GM10266 (cell line): ENCODE results near the gene PRKCH.

Experiments used
- DNase-seq: peaks from one replicate; pipeline ENCODE4 v3.0.0; 2012; ENCODE audit errors: extremely low spot score
- CTCF ChIP-seq: IDR thresholded peaks from 2 replicates; pipeline ENCODE4 v1.5.1; 2012; ENCODE audit warnings: mild to moderate bottlenecking, low read depth; ENCODE audit not compliant: control insufficient read depth, insufficient read depth; ENCODE audit errors: missing control alignments

The PRKCH gene

GRCh38 chr14:61476105-61476753 is 154.8 kb downstream of the PRKCH start:
- DNase-seq: no peak
- no peak for TF ChIP-seq CTCF

GRCh38 chr14:61476754-61477410 is 155.5 kb downstream of the PRKCH start:
- peak; percentile 26 for DNase-seq
- TF ChIP-seq CTCF: no peak

DNA sequence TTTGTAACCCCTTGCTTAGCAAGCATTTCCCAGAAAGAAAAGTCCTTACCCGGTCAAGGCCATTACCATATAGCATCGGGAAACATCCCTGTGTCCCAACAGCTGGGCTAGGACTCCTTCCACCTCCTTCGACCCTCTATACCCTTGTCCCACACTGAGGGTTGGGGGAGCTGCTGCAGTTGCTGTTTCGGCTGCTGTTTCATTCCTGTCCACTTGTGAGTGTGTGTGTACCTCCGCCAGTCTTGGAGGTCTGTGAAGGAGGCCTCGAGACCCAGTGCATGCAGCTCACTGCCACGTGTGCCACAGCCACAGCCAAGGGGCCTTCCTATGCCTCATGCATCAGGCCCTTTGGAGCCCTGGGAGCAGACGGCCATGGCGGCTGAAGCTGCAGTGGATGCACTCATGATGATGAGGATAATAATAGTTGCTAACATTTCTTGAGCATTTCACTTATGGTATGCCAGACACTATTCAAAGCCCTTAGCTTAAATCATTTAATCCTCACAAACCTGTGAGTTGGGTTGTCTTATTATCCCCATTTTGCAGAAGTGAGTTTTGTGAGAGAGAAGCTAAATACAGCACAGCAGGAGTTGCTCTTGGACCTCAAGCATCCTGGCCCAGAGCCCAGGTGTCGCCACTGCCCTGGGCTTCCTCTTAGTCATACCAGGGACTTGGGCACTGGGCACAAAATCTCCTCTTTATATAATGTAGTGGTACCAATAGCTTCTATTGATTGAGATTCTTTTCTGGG is 156.5 kb downstream of the PRKCH start:
- DNase-seq: no peak
- TF ChIP-seq CTCF: no peak

DNA sequence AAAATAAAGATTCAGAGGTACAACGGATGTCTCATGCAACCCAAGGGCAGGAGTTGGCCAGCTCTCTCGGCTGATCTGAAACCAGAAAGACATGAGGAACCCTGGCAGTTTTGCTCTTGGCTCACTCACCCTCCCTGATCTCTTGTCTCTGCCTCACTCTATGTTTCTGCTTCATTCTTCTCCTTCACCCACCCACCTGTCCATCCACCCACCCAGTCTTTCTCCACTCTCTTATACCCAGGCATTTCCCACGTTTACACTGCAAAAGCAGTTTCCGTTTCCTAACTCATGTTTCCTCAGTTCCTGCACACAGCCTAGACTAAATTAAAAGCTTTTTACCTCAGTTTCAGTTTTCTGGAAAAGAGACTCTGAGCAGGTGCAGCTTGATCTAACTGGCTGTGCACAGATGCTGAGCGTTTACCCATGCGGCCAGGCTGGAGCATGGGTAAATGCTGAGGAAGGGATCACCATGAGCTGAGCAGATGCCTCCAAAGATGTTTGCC is 157.6 kb downstream of the PRKCH start:
- no peak for TF ChIP-seq CTCF
- no peak for DNase-seq

DNA sequence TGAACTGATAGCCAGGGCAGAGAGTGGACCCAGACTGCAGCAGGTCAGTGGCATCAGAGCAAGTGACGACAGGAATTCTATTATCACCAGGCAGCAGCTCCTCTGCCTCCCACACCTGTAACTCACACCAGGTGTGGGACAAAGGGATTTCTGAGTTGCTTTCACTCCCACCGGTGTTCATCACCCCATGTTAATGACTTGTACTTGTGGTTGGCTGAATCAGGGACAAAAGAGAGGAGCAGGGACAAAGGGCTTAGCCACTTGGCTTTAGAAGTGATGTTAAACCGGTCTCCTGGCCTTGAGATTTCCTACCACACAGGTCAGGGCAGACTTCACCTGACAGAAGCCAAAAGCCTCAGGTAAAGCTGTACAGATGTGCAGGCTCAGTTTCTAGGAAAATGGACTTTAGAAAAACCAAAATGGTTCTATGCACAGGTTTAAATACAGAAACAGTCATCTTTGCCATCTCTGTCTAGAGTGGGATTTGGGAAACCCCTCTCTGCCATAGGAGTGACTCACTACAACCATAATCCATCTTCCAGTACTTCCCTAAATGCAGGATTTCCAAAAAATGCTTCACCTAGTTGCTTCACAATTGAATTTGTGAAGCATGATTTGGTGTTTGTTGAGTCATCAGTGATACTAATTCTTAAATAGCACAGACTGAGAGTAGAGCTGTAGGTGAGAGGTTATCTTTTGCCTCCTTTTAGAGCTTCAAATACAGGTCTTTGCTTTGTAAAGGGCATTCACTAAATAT is 158.5 kb downstream of the PRKCH start:
- no peak for TF ChIP-seq CTCF
- DNase-seq: no peak

- DNase-seq: no peak
- no peak for TF ChIP-seq CTCF
These were observed 159.4 kb downstream of the PRKCH start for GRCh38 chr14:61480704-61481285.
